Activated T-cell treated with anti-CD3 and anti-CD28 coated beads for 48 hours (primary cell): ENCODE measurements around the gene TIMM22.

Source experiments
- DNase-seq: peaks from one replicate; pipeline ENCODE4 v3.0.0-alpha.2; 2020; ENCODE audit warnings: low read depth

TIMM22 gene

DNA sequence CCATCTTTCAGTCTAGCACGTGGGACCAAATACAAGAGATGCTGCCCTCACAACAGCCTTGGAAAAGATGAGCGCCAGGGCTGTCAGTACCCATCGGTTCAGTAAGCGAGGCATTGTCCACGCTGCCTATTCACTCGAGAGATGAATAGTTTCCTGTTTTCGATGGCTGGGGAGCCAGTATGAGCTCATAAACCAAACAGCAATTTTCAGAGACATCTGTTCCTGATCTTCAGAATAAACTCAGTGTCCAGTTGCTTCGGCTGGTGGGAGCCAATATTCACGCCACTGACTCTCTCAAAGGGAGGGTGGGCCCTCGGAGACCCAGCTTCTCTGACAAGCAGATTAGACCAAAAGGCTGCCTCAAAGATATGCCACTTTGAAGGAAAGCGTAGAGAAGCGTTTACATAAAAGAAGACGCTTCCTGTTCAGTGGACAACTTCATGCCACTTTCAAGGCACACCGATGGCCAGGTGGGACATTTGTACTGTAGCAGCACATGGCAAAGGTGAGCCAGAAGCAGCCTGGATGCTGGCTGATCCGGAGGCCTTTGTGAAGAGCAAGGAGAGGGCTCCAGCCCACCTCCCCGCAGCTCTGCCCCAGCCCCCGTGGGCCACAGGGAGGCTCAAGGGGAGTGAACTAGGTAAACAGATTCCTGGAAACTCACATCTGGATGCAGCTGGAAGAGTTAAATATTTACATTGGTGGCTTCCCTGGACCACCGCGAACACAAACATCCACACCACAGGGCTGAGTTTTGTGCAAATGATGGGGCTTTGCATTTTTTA lies 6.0 kb downstream of the TIMM22 start:
- no peak for DNase-seq

DNA sequence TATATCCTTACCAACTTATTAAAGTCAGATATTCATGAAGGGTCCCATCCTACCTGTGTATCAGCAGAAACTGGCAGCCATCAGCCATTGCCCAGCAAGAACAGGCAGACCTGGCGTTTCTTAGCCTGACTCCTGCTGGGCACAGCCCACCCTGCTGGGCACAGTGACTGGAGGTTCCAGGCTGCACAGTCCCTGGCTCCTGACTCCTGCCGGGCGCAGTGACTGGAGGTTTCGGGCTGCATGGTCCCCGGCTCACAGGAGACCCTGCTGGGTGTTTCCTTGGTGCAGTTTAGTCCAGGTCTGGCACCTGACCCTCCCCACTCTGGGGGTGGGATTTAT lies 6.7 kb downstream of the TIMM22 start:
- DNase-seq, result no peak

DNA sequence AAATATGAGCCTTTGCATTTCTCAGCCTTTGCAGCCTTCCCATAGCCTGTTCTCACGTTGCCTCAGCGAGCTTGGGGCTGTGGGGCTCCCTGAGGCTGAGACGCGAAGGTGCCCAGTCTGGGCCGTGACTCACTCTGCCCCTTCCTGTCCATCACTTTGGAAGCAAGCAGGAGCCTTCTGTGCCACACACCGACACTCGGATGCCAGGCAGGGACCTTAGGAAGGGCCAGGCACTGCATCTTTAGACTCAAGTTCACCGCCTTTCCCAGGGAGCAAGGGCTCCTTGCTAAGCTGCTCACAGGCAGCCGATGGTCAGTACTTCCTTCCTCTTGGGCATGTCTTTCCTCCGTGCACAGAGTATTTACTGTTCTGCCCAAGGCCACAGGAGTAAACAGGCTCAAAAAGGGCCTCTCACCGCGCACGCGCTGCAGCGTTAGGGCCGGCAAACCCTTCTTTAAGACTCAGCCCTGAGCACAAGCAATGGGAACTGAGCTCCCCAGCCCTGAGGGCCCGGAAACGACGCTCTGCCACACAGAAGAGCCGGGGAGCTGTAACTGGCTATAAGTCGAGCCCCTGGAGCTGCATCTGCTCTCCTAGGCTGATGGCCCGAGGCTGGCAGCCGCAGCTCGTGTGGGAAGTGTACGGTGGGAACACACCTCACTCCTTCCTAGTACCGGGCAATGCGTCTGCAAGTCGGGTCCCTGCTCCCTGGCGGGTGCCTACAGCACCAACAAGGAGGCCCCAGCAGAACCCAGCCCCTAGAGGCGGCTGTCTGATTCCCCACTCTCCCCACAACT lies 7.2 kb downstream of the TIMM22 start:
- DNase-seq, result no peak

DNA sequence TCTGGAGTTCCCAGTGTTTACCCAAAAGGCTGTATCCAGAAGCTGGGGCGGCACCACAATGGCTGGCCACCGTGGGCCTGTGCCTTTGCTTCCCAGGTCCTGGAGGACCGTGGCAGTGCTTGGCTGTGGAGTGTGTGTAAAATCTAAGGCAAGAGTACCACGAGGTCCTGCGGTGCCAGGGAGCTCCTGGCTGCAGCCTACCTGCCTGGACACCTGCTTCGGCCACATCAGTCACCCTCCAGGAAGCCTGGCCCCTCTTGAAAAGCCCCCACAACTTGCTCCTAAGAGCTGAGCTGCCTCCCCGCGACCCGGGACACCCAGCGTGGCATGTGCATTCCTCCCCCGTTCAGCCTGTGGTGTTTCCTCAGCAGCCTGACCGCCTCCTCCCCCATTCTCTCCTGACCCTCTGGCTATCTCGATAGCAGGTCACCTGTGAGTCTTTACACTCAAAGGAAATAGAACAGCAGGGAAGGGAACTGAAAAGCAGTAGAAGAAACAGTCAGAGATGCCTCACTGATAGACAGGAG lies 7.9 kb downstream of the TIMM22 start:
- no peak for DNase-seq

GRCh38 chr17:1005361-1005946 lies 8.5 kb downstream of the TIMM22 start:
- no peak for DNase-seq

GRCh38 chr17:1006054-1006453 lies 9.1 kb downstream of the TIMM22 start:
- no peak for DNase-seq

GRCh38 chr17:1007310-1008007 lies 10.5 kb downstream of the TIMM22 start:
- DNase-seq, result no peak

DNA sequence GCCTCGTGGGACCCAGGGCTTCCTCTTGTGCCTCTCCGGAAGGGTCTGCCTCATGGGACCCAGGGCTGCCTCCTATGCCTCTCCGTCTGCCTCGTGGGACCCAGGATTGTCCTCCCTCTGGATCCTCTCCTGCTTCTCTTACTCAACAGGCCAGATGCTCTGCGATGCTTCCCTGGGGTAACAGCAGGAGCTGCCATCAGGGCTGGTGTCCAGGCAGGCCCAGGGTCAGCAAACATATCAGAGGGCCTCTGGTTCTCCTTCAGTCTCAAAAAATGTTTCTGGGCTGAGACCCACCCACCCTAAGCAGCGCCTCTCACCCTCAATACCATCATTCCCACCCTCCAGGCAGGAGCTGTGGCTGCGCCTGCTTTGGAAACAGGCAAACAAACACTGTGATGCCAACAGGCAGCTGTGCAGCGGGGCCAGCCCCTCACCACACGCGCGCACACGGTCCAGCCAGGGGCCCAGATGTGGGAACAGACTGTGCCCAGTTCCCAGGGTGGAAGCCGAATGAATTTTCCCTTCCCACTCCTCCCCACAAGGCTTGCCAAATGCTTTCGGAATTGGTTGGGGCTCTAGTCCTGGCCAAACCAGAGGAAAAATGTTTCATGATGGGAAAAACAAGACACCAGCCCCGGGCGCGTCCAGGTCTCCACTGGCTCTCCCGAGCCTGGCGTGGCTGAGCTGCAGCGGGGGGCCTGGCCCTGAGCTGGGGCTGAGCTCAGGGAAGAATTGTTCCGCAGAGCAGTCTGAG lies 11.3 kb downstream of the TIMM22 start:
- no peak for DNase-seq

GRCh38 chr17:1009229-1010085 lies 12.5 kb downstream of the TIMM22 start:
- DNase-seq, result no peak

DNA sequence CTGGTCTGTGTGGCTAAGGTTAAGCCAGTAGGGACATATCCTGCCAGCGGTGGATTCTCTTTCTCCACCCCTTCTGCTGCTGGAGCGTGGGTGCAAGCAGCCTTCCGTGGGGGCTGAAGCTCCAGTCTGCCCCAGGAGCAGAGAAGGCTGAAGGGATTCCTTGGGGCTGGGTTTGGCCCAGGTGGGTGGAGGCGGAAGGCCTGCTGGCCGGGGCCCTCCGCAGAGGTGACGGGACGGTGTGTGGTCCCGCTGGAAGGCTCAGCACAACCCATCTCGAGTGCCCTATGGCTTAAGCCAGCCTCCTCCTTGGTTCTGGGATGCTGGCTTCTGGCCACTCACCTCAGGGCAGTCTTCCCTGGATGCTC lies 13.1 kb downstream of the TIMM22 start:
- DNase-seq, result no peak

- DNase-seq, result no peak
Observed at GRCh38 chr17:1010586-1010985, 13.7 kb downstream of the TIMM22 start.

DNA sequence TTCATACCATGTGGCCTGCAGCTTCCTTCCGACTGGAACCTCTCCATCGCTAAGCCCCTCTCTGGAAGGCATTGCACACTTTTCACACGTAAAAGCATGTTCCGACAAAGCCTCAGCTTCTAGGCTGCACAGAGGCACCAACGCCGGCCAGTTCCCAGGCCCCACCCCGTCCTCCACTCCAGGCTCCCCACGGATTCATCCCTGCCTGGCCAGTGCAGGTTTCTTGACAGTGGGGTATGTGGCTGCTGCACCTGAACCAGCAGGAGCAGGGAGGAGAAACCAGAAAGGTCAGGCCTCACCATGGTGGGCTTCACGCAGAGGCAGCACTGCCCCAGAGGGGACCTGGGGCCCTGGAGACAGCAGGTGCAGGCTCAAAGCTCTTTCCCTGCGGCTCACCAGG lies 14.2 kb downstream of the TIMM22 start:
- DNase-seq, result no peak

GRCh38 chr17:1011760-1012735 lies 15.1 kb downstream of the TIMM22 start:
- DNase-seq, result no peak

- no peak for DNase-seq
Observed at GRCh38 chr17:1012823-1013728, 16.1 kb downstream of the TIMM22 start.

- DNase-seq, result no peak
Observed at GRCh38 chr17:1013729-1014090, 16.8 kb downstream of the TIMM22 start.

DNA sequence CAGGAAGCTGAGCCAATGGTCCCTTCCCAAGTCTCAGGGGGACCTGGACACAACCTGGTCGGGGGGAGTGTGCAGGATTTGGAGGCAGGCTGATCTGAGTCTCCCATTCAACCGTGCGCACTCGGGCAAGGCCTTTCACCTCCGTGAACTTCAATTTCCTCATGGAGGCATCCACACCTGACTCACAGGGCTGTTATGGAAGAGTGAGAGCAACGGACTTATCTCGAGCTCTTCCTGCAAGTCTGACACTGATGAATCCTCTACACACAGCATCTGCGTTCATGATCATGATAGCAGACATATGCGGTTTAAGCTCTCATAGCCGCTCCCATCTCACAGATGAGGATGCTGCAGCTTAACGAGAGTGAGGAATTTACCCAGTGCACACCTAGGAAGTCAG lies 21.6 kb downstream of the TIMM22 start:
- no peak for DNase-seq

GRCh38 chr17:1019451-1019850 lies 22.5 kb downstream of the TIMM22 start:
- DNase-seq, result no peak

- DNase-seq, result no peak
Observed at GRCh38 chr17:1021147-1021546, 24.2 kb downstream of the TIMM22 start.
